Left lung (tissue), 10 donors: ENCODE data around the gene KEL. TPM values are rescaled to one million over a fixed set of nuclear protein-coding genes. Genes with fewer than 3 reads are reported as not detected.

Source experiments
- ATAC-seq: fragments of 200-7000 bp; cut with Tn5 transposase; one replicate; pipeline ENCODE4 v1.9.1; 2020; ENCODE audit warnings: moderate library complexity
- DNase-seq, 4 donors: peaks; one replicate each; pipeline ENCODE4 v3.0.0-alpha.2; 2013 to 2020
- H3K27ac ChIP-seq, 2 donors: fragments of 200-600 bp; sonication (generic) in 1 of 2; one replicate each; pipeline versions ENCODE4 v1.5.0 to v1.8.0; 2020 to 2021
- H3K27me3 ChIP-seq, 2 donors: fragments of 200-600 bp; sonication (generic) in 1 of 2; one replicate each; pipeline versions ENCODE4 v1.5.0 to v1.8.0; 2020 to 2021
- H3K36me3 ChIP-seq, 2 donors: fragments of 200-600 bp; sonication (generic) in 1 of 2; one replicate each; pipeline versions ENCODE4 v1.5.0 to v1.8.0; 2020 to 2021
- H3K4me1 ChIP-seq, 2 donors: fragments of 200-600 bp; one replicate each; pipeline ENCODE4 v1.8.0; 2021
- H3K4me3 ChIP-seq, 2 donors: fragments of 200-600 bp; sonication (generic) in 1 of 2; one replicate each; pipeline versions ENCODE4 v1.5.0 to v1.8.0; 2020 to 2021; ENCODE audit warnings: mild to moderate bottlenecking in 1 of 2
- H3K9me3 ChIP-seq, 2 donors: fragments of 200-600 bp; sonication (generic) in 1 of 2; one replicate each; pipeline versions ENCODE4 v1.5.0 to v1.8.0; 2020 to 2021
- CTCF ChIP-seq, 2 donors: fragments of 200-600 bp; sonication (generic) in 1 of 2; IDR thresholded peaks; one replicate each; pipeline versions ENCODE4 v1.5.0 to v1.8.0; 2021; ENCODE audit warnings: antibody characterized with exemption in 2 of 2
- intact Hi-C, 2 donors: fragments of 100-400 bp; cut with DNase I; formaldehyde crosslinking; loops; one replicate each; pipeline versions ENCODE4 v1.11.2 to v1.14.2; 2022
- polyA plus RNA-seq, 6 donors: library from polyadenylated mRNA; unstranded; fragments of 120-200 nt; gene quantifications; one replicate each; pipeline ENCODE4 v1.2.1, GENCODE V29; 2013; ENCODE audit not compliant: insufficient read length in 6 of 6
- total RNA-seq, 2 donors: library from RNA; stranded (reverse); fragmentation: NEBNext Ultra II Directional; extraction: Animal tissue kit (Norgen Biotek cat#: 25700); gene quantifications; one replicate each; pipeline ENCODE4 v1.2.1, GENCODE V29; 2021
- donor health status: DM: no; HTN: yes; CAD: no.
- donor health status: DM: no; HTN: no; CAD: no.

KEL gene
- total and polyA plus RNA-seq, 8 donors = 0.58 to 3.1 (median 1.9) TPM

- intact Hi-C loops = no loop called here
- no peaks in the 10 kb centered on the region for H3K4me1 ChIP-seq
- H3K27me3 ChIP-seq = peaks cover 0 to 8% of the 10 kb centered on the region in 2 donors
- no peaks in the 10 kb centered on the region for H3K9me3 ChIP-seq
- H3K36me3 ChIP-seq = no peaks in the 10 kb centered on the region
- H3K27ac ChIP-seq = no peak overlapping the region
- no peak for TF ChIP-seq CTCF (IDR thresholded peaks at IDR 0.05)
- H3K4me3 ChIP-seq = no peak overlapping the region
- DNase-seq = no peak
- no peak for ATAC-seq
Observed at GRCh38 chr7:142969183-142969582, 7.0 kb upstream of the KEL start.

- H3K36me3 ChIP-seq = no peaks in the 10 kb centered on the region
- no peaks in the 10 kb centered on the region for H3K4me1 ChIP-seq
- no peak for DNase-seq
- H3K4me3 ChIP-seq = no peak overlapping the region
- H3K9me3 ChIP-seq = no peaks in the 10 kb centered on the region
- H3K27me3 ChIP-seq = peaks cover 0 to 13% of the 10 kb centered on the region in 2 donors
- no peak for TF ChIP-seq CTCF (IDR thresholded peaks at IDR 0.05)
- intact Hi-C loops = no loop called here
- H3K27ac ChIP-seq = no peak overlapping the region
- no peak for ATAC-seq
Observed at GRCh38 chr7:142968229-142968628, 6.1 kb upstream of the KEL start.

GRCh38 chr7:142964502-142965246 lies 2.5 kb upstream of the KEL start:
- Histone ChIP-seq H3K27ac (no peak overlapping the region), H3K36me3 (no peaks in the 10 kb centered on the region), H3K4me1 (no peaks in the 10 kb centered on the region), H3K9me3 (no peaks in the 10 kb centered on the region), H3K27me3 (peaks cover 0 to 13% of the 10 kb centered on the region in 2 donors), H3K4me3 (no peak overlapping the region)
- no peak for DNase-seq
- intact Hi-C loops = no loop called here
- no peak for ATAC-seq
- TF ChIP-seq CTCF (IDR thresholded peaks at IDR 0.05) = no peak

- no peak for DNase-seq
- intact Hi-C loops = no loop called here
- H3K4me3 ChIP-seq = no peak overlapping the region
- no peaks in the 10 kb centered on the region for H3K36me3 ChIP-seq
- TF ChIP-seq CTCF (IDR thresholded peaks at IDR 0.05) = no peak
- ATAC-seq = no peak
- H3K9me3 ChIP-seq = no peaks in the 10 kb centered on the region
- peaks cover 0 to 8% of the 10 kb centered on the region in 2 donors for H3K27me3 ChIP-seq
- H3K27ac ChIP-seq = no peak overlapping the region
- no peaks in the 10 kb centered on the region for H3K4me1 ChIP-seq
Observed at GRCh38 chr7:142963993-142964392, 1.8 kb upstream of the KEL start.

- TF ChIP-seq CTCF (IDR thresholded peaks at IDR 0.05) = no peak
Observed at GRCh38 chr7:142962991-142963390, 828 bp upstream of the KEL start.

More at GRCh38 chr7:142962991-142963390, 828 bp upstream of the KEL start:
- peaks cover 0 to 8% of the 10 kb centered on the region in 2 donors for H3K27me3 ChIP-seq
- no peak for ATAC-seq
- H3K4me3 ChIP-seq = no peak overlapping the region
- no peaks in the 10 kb centered on the region for H3K9me3 ChIP-seq
- no peaks in the 10 kb centered on the region for H3K4me1 ChIP-seq
- no peak overlapping the region for H3K27ac ChIP-seq
- no peaks in the 10 kb centered on the region for H3K36me3 ChIP-seq
- intact Hi-C loops = no loop called here
- DNase-seq = no peak
